ENCODE measurements around the gene TXK. TPM values are rescaled to one million over a fixed set of nuclear protein-coding genes. Genes with fewer than 3 reads are reported as not detected.

The TXK gene
- total and polyA plus RNA-seq, 10 of the 15 experiments (the other 5 are each of a cell fraction or from before 2014, with no cell fraction given): 0.44 to 2.9 (median 1.4) TPM

GRCh38 chr4:48039561-48039960 lies 94.5 kb downstream of the TXK start:
- Histone ChIP-seq H3K9me3 (replicated peaks; ENCODE audit: control insufficient read depth, insufficient read depth, low read length) (peaks cover 2% of the 10 kb centered on the region; the same call in 1 of the 3 replicates), H3K4me2 (ENCODE audit: control insufficient read depth, insufficient read depth) (no peak overlapping the region), H3K9ac (ENCODE audit: control insufficient read depth, insufficient read depth, low read length) (no peak overlapping the region), H3K36me3 (ENCODE audit: control insufficient read depth in 2 of 2, insufficient read depth in 2 of 2, low read length in 1 of 2) (no peaks in the 10 kb centered on the region), H3K4me3 (no peak overlapping the region), H3K79me2 (ENCODE audit: control insufficient read depth, insufficient read depth, low read length) (no peaks in the 10 kb centered on the region), H4K20me1 (ENCODE audit: control insufficient read depth, insufficient read depth) (no peaks in the 10 kb centered on the region), H2AFZ (ENCODE audit: control insufficient read depth, low read depth, low read length) (no peak overlapping the region), H3K4me1 (ENCODE audit: control insufficient read depth, insufficient read depth, low read length) (peaks cover 51% of the 10 kb centered on the region), H3K27ac (ENCODE audit: control insufficient read depth, insufficient read depth) (no peak overlapping the region), H3K27me3 (replicated peaks in 1 of 2; ENCODE audit: control insufficient read depth in 2 of 2, insufficient read depth in 2 of 2, low read length in 1 of 2) (no peaks in the 10 kb centered on the region)
- ChIA-PET RAD21 (ENCODE audit: unreplicated experiment) (no interaction called here), SMC1A (ENCODE audit: uncharacterized antibody, unreplicated experiment) (interaction anchor here (1.0 kb wide), 1 partner anchor 37 kb away, joined by 3 read pairs; no protein-coding TSS in a partner anchor), CTCF (interaction anchor here (1.3 kb wide), 1 partner anchor 26 kb away, joined by 4 read pairs; no protein-coding TSS in a partner anchor), POLR2A (no interaction called here)
- DNase-seq (ENCODE audit: low read depth, low spot score) (no peak), ATAC-seq (no peak), FAIRE-seq (no peak)
- intact Hi-C loops (cut with micrococcal nuclease; ENCODE audit: unreplicated experiment): loop anchor here (5.0 to 10.0 kb wide), 2 partner anchors 63 to 545 kb away; no protein-coding TSS in a partner anchor
- in situ Hi-C loops (cut with MboI): no loop called here
- BruUV-seq (replicated peaks): no TSS peak
- TF ChIP-seq REST (IDR thresholded peaks at IDR 0.05; ENCODE audit: low read depth, low read length): no peak
- no peak for TF ChIP-seq BRCA1 (IDR thresholded peaks at IDR 0.05; ENCODE audit: low read depth, low read length)
- no peak for TF ChIP-seq ELK1 (IDR thresholded peaks at IDR 0.05; ENCODE audit: low read depth, low read length)
- TF ChIP-seq MYB (IDR thresholded peaks at IDR 0.05; ENCODE audit: borderline replicate concordance, low read depth, low read length): no peak
- no peak for TF ChIP-seq ZZZ3 (IDR thresholded peaks at IDR 0.05; ENCODE audit: control insufficient read depth, insufficient read length, low read depth)
- no peak for TF ChIP-seq PKNOX1 (IDR thresholded peaks at IDR 0.05)
- no peak for TF ChIP-seq MEF2B (IDR thresholded peaks at IDR 0.05; ENCODE audit: partially characterized antibody, poor library complexity, severe bottlenecking)
- TF ChIP-seq NBN (IDR thresholded peaks at IDR 0.05): no peak
- no peak for TF ChIP-seq HDAC6 (IDR thresholded peaks at IDR 0.05; ENCODE audit: unreplicated experiment)
- no peak for TF ChIP-seq IRF5 (IDR thresholded peaks at IDR 0.05; ENCODE audit: borderline replicate concordance)
- TF ChIP-seq ATF7 (IDR thresholded peaks at IDR 0.05; ENCODE audit: low read depth): no peak
- TF ChIP-seq BCL3 (IDR thresholded peaks at IDR 0.05; ENCODE audit: borderline replicate concordance, insufficient read depth, low read depth, low read length, poor library complexity, severe bottlenecking): no peak
- TF ChIP-seq HSF1 (IDR thresholded peaks at IDR 0.05; ENCODE audit: low read depth, low read length): no peak
- TF ChIP-seq NFYA (IDR thresholded peaks at IDR 0.05; ENCODE audit: borderline replicate concordance, low read depth, low read length): no peak
- no peak for TF ChIP-seq PAX8 (IDR thresholded peaks at IDR 0.05)

Data from GM12878 (cell line).